OCI-LY7 (cell line): ENCODE measurements around the gene TBX20.

Source experiments
- EZH2phosphoT487 ChIP-seq: fragments of 200-600 bp; sonication (generic); IDR thresholded peaks from 2 replicates; pipeline ENCODE4 v1.6.1; 2018; ENCODE audit warnings: low read depth, borderline replicate concordance, mild to moderate bottlenecking, mixed run types, antibody characterized with exemption, low read length, moderate library complexity, mixed read lengths
- TF ChIP-seq, protein P1 (sequence below): fragments of 200-600 bp; sonication (generic); conservative IDR thresholded peaks from 2 replicates; pipeline ENCODE4 v1.5.1; 2014; ENCODE audit warnings: mild to moderate bottlenecking, antibody characterized with exemption, low read length, moderate library complexity, mixed read lengths

DNA sequence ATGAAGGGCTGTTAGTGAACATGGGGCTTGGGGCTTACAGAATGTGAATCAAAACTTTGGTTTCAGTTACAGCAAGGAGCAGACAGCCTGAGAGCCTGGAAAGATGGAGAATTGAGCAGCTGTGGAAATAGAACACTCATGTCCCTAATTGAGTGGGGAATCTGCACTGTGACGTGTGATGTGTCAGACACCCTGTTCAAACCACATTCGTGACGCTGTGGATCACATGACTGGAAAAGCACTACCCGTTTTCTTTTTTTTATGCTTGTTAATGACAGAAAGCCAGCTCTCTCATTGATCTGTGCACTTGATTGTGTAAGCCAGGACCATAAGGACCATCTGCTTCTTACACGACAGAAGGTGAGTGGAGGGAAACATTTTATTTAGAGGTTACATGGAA lies 15.1 kb upstream of the TBX20 start:
- TF ChIP-seq, protein P1, sequence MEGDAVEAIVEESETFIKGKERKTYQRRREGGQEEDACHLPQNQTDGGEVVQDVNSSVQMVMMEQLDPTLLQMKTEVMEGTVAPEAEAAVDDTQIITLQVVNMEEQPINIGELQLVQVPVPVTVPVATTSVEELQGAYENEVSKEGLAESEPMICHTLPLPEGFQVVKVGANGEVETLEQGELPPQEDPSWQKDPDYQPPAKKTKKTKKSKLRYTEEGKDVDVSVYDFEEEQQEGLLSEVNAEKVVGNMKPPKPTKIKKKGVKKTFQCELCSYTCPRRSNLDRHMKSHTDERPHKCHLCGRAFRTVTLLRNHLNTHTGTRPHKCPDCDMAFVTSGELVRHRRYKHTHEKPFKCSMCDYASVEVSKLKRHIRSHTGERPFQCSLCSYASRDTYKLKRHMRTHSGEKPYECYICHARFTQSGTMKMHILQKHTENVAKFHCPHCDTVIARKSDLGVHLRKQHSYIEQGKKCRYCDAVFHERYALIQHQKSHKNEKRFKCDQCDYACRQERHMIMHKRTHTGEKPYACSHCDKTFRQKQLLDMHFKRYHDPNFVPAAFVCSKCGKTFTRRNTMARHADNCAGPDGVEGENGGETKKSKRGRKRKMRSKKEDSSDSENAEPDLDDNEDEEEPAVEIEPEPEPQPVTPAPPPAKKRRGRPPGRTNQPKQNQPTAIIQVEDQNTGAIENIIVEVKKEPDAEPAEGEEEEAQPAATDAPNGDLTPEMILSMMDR, result no peak
- TF ChIP-seq EZH2phosphoT487, result no peak
